Measurements from ENCODE around the gene CFI.

- TF ChIP-seq CTCF (conservative IDR thresholded peaks at IDR 0.05; ENCODE audit: low read depth, low read length) (no peak), ELK1 (IDR thresholded peaks at IDR 0.05; ENCODE audit: borderline replicate concordance, low read depth, low read length) (no peak), RCOR1 (IDR thresholded peaks at IDR 0.05; ENCODE audit: insufficient replicate concordance, low read length) (no peak), POLR2A (IDR thresholded peaks at IDR 0.05; ENCODE audit: low read depth, low read length) (no peak), RFX5 (IDR thresholded peaks at IDR 0.05; ENCODE audit: low read depth, low read length) (no peak), RAD21 (IDR thresholded peaks at IDR 0.05; ENCODE audit: low read length) (no peak)
Measured at GRCh38 chr4:109750652-109751244, 51.1 kb downstream of the CFI start.
